GM12891 (cell line): ENCODE measurements around the gene CEP55.
"Not testable (repeated sequence)": the region's sequence is repeated elsewhere in the genome, so short reads cannot be mapped to it uniquely, and the experiment has no call there.

Experiments
- DNase-seq: peaks from one replicate; pipeline ENCODE4 v3.0.0; 2011; ENCODE audit warnings: low spot score; ENCODE audit not compliant: insufficient read length
- FAIRE-seq: peaks from 2 replicates; lab custom pipeline; 2011; peaks lifted over from hg19 to GRCh38; lab: Jason Lieb, UNC
- PAX5 ChIP-seq: IDR thresholded peaks from 2 replicates; pipeline ENCODE4 v1.6.1; 2011; ENCODE audit warnings: low read length, moderate library complexity, mild to moderate bottlenecking; ENCODE audit not compliant: insufficient read depth, severe bottlenecking
- POLR2A ChIP-seq: IDR thresholded peaks from 2 replicates; pipeline ENCODE4 v1.6.1; 2011; ENCODE audit warnings: low read depth, low read length, control low read depth
- POLR2AphosphoS5 ChIP-seq: IDR thresholded peaks from 2 replicates; pipeline ENCODE4 v1.6.1; 2011; ENCODE audit warnings: low read depth, low read length, control low read depth
- POU2F2 ChIP-seq: IDR thresholded peaks from 2 replicates; pipeline ENCODE4 v1.6.1; 2011; ENCODE audit warnings: low read depth, mild to moderate bottlenecking, control low read depth, low read length, moderate library complexity
- SPI1 ChIP-seq: IDR thresholded peaks from 2 replicates; pipeline ENCODE4 v1.6.1; 2011; ENCODE audit warnings: low read depth, low read length, control low read depth
- TAF1 ChIP-seq: IDR thresholded peaks from 2 replicates; pipeline ENCODE4 v1.6.1; 2011; ENCODE audit warnings: low read depth, low read length, control low read depth

The CEP55 gene

GRCh38 chr10:93458821-93459257 is 37.6 kb upstream of the CEP55 start:
- TF ChIP-seq PAX5 (no peak), SPI1 (no peak), POLR2AphosphoS5 (no peak), TAF1 (no peak), POU2F2 (no peak), POLR2A (no peak)
- no peak for DNase-seq
- no peak for FAIRE-seq

- TF ChIP-seq SPI1 (no peak), POU2F2 (no peak), POLR2AphosphoS5 (no peak), TAF1 (no peak), POLR2A (no peak), PAX5 (no peak)
- FAIRE-seq = no peak
- no peak for DNase-seq
Measured at GRCh38 chr10:93459466-93459865, 36.9 kb upstream of the CEP55 start.

- no peak for TF ChIP-seq POU2F2
- no peak for TF ChIP-seq PAX5
- no peak for TF ChIP-seq POLR2A
- TF ChIP-seq POLR2AphosphoS5 = no peak
- TF ChIP-seq SPI1 = no peak
- TF ChIP-seq TAF1 = no peak
- FAIRE-seq (no peak), DNase-seq (no peak)
Measured at GRCh38 chr10:93461109-93461806, 35.2 kb upstream of the CEP55 start.

- no peak for FAIRE-seq
Measured at GRCh38 chr10:93461807-93462178, 34.6 kb upstream of the CEP55 start.

DNA sequence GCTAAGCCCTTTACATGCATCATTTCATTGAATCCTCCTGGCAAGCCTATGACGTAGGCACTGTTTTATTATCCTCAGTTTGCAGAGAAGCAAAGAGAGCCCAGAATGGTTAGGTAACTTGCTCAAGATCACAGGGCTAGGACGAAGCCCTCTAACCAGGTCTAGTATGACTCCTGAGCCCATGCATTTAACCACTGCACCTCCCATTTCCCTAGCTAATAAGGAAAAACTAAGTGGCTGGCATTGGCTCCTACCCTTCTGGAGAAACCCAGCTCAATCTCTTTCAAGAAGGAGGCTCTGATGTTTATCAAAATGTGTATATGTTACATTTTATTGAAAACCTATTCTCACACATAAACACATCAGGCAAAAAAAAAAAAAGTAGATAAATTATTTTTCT is 34.0 kb upstream of the CEP55 start:
- DNase-seq (no peak), FAIRE-seq (no peak)
- TF ChIP-seq POU2F2 (no peak), PAX5 (no peak), POLR2AphosphoS5 (no peak), POLR2A (no peak), SPI1 (no peak), TAF1 (no peak)

More at GRCh38 chr10:93461807-93462178, 34.6 kb upstream of the CEP55 start:
- TF ChIP-seq TAF1 (no peak), POU2F2 (no peak), SPI1 (no peak)
- DNase-seq = no peak

DNA sequence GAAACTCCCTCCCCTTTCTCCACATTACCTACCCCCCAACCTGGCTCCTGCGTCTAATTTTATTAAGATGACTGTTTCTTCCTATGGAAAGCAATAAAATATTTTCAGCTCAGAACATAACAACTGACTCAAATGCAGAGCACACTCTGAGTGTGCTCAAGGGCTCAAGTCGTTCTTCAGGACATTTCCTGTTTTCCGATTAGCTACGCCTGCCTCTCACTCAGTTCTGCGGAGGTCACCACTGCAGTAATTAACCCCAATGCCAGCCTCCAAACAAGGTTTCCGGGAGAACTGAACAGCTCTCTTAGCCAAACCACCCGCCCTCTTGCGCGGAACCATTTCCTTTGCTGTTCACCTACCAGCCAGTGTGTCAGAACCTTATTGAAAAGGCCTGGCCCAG is 33.5 kb upstream of the CEP55 start:
- FAIRE-seq (no peak), DNase-seq (no peak)
- TF ChIP-seq POLR2AphosphoS5 = no peak
- no peak for TF ChIP-seq SPI1
- TF ChIP-seq POU2F2 = no peak
- TF ChIP-seq POLR2A = no peak
- no peak for TF ChIP-seq TAF1
- TF ChIP-seq PAX5 = no peak

DNA sequence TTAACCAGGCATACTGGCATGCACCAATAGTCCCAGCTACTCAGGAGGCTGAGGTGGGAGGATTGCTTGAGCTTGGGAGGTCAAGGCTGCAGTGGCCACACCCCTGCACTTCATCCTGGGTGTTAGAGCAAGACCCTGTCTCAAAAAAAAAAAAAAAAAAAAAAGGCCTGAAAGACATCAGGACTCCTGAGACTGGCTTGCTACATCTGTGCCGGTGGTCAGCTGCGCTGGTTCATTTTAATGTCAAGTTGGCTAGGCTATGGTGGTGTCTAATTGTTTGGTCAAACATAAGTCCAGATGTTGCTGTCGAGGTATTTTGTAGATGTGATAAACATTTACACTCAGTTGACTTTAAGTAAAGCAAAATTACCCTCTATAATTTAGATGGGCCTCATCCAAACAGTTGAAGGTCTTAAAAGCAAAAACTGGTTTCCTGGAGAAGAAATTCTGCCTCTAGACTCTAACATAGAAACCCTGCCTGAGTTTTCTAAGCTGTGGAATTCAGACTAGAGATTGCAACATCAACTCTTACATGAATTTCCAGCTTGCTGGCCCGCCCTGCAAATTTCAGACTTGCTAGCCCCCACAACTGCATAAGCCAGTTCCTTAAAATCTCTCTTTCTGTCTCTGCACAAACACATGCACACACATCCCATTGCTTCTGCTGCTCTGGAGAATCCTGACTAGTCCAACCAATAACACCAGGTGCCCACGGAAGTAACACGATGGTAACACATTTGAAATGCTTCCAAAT is 32.5 kb upstream of the CEP55 start:
- DNase-seq (no peak), FAIRE-seq (no peak)
- TF ChIP-seq POU2F2 (no peak), POLR2AphosphoS5 (no peak), TAF1 (no peak), PAX5 (no peak), POLR2A (no peak), SPI1 (no peak)

- FAIRE-seq = no peak
- no peak for DNase-seq
- TF ChIP-seq PAX5 (no peak), SPI1 (no peak), POLR2AphosphoS5 (no peak), POU2F2 (no peak), TAF1 (no peak), POLR2A (no peak)
Measured at GRCh38 chr10:93464776-93465388, 31.5 kb upstream of the CEP55 start.

GRCh38 chr10:93465806-93466675 is 30.4 kb upstream of the CEP55 start:
- DNase-seq (no peak), FAIRE-seq (no peak)
- no peak for TF ChIP-seq SPI1
- TF ChIP-seq TAF1 = no peak
- TF ChIP-seq POU2F2 = no peak
- TF ChIP-seq POLR2AphosphoS5 = no peak
- no peak for TF ChIP-seq POLR2A
- TF ChIP-seq PAX5 = no peak

- FAIRE-seq, DNase-seq: not testable (repeated sequence)
Measured at GRCh38 chr10:93467635-93468034, 28.8 kb upstream of the CEP55 start.
